CD4-positive, CD25-positive, alpha-beta regulatory T cell (primary cell): Measurements from ENCODE around the gene MAGI2. TPM values are rescaled to one million over a fixed set of nuclear protein-coding genes. Genes with fewer than 3 reads are reported as not detected.

Experiments
- ATAC-seq, 2 donors: fragments of 150-1000 bp; cut with Tn5 transposase; one replicate each; pipeline ENCODE4 v1.10.0; 2021; ENCODE audit warnings: low read depth in 2 of 2, moderate number of reproducible peaks in 2 of 2, moderate library complexity in 1 of 2
- DNase-seq, 3 donors: peaks; one replicate each; pipeline versions ENCODE4 v3.0.0 to v3.0.0-alpha.2; 2012 to 2022; ENCODE audit warnings: mixed read lengths in 1 of 3
- H3K27ac ChIP-seq: one replicate; pipeline ENCODE4 v1.7.0; 2013; ENCODE audit warnings: mild to moderate bottlenecking, low read length; ENCODE audit not compliant: insufficient read depth, poor library complexity, severe bottlenecking
- H3K27me3 ChIP-seq: one replicate; pipeline ENCODE4 v1.7.0; 2013; ENCODE audit warnings: low read length; ENCODE audit not compliant: control insufficient read depth, insufficient read depth
- H3K36me3 ChIP-seq: one replicate; pipeline ENCODE4 v1.7.0; 2013; ENCODE audit warnings: mild to moderate bottlenecking, low read length, moderate library complexity; ENCODE audit not compliant: control insufficient read depth, insufficient read depth
- H3K4me1 ChIP-seq: 2 replicates; pipeline ENCODE4 v1.7.0; 2013; ENCODE audit warnings: mild to moderate bottlenecking, low read length; ENCODE audit not compliant: insufficient read depth, control insufficient read depth, poor library complexity, severe bottlenecking
- H3K4me3 ChIP-seq: one replicate; pipeline ENCODE4 v1.7.0; 2013; ENCODE audit warnings: low read depth, mild to moderate bottlenecking, low read length, moderate library complexity
- H3K9me3 ChIP-seq, 2 experiments: 1 replicate in 1 of 2; 2 replicates in 1 of 2; pipeline ENCODE4 v1.7.0; 2013; ENCODE audit warnings: low read length in 2 of 2, mild to moderate bottlenecking in 1 of 2, moderate library complexity in 1 of 2; ENCODE audit not compliant: control insufficient read depth in 2 of 2
- H3K27ac Mint-ChIP-seq, 3 donors: one replicate each; pipeline ENCODE4 v1.8.0; 2020 to 2022; ENCODE audit warnings: mild to moderate bottlenecking in 3 of 3, mixed read lengths in 3 of 3, moderate library complexity in 2 of 3
- H3K27me3 Mint-ChIP-seq: one replicate; pipeline ENCODE4 v1.8.0; 2022; ENCODE audit warnings: mild to moderate bottlenecking, mixed read lengths
- H3K36me3 Mint-ChIP-seq: one replicate; pipeline ENCODE4 v1.8.0; 2020; ENCODE audit warnings: mixed read lengths
- H3K4me1 Mint-ChIP-seq, 4 donors: one replicate each; pipeline ENCODE4 v1.8.0; 2020 to 2022; ENCODE audit warnings: mixed read lengths in 4 of 4, mild to moderate bottlenecking in 1 of 4
- H3K4me3 Mint-ChIP-seq, 4 donors: one replicate each; pipeline ENCODE4 v1.8.0; 2020 to 2022; ENCODE audit warnings: mild to moderate bottlenecking in 4 of 4, mixed read lengths in 4 of 4, moderate library complexity in 3 of 4
- H3K9me3 Mint-ChIP-seq, 7 donors: one replicate each; pipeline ENCODE4 v1.8.0; 2020 to 2022; ENCODE audit warnings: mixed read lengths in 7 of 7, mild to moderate bottlenecking in 3 of 7, moderate library complexity in 2 of 7
- polyA plus RNA-seq, 4 donors: library from polyadenylated mRNA; unstranded; fragments of 300-500 nt; fragmentation: Illumina TruSeq; gene quantifications; one replicate each; pipeline ENCODE4 v1.2.3, GENCODE V29; 2021
- total RNA-seq: library from RNA; stranded (reverse); gene quantifications from one replicate; pipeline ENCODE4 v1.2.3, GENCODE V29; 2022

The MAGI2 gene
- total and polyA plus RNA-seq, 5 donors from 2014 or later = not detected

- Histone ChIP-seq H3K27me3 (no peaks in the 10 kb centered on the region), H3K9me3 (no peaks in the 10 kb centered on the region), H3K4me3 (no peak overlapping the region), H3K36me3 (no peaks in the 10 kb centered on the region), H3K4me1 (no peaks in the 10 kb centered on the region), H3K27ac (no peak overlapping the region)
- Mint-ChIP-seq H3K4me3 (no peak overlapping the region), H3K36me3 (no peaks in the 10 kb centered on the region), H3K27me3 (peaks cover 7% of the 10 kb centered on the region), H3K9me3 (peaks cover 0 to 1% (median 0%) of the 10 kb centered on the region in 7 donors), H3K27ac (no peak overlapping the region), H3K4me1 (no peaks in the 10 kb centered on the region)
- ATAC-seq (no peak), DNase-seq (no peak)
Measured at GRCh38 chr7:78134774-78135173, 1318.7 kb downstream of the MAGI2 start.

- H3K4me3 ChIP-seq = no peak overlapping the region
- no peaks in the 10 kb centered on the region for H3K36me3 ChIP-seq
- H3K9me3 ChIP-seq = no peaks in the 10 kb centered on the region
- H3K36me3 Mint-ChIP-seq = no peaks in the 10 kb centered on the region
- no peaks in the 10 kb centered on the region for H3K4me1 ChIP-seq
- no peak overlapping the region for H3K4me3 Mint-ChIP-seq
- H3K27me3 ChIP-seq = no peaks in the 10 kb centered on the region
- peaks cover 7% of the 10 kb centered on the region for H3K27me3 Mint-ChIP-seq
- H3K27ac ChIP-seq = no peak overlapping the region
- no peaks in the 10 kb centered on the region for H3K4me1 Mint-ChIP-seq
- H3K9me3 Mint-ChIP-seq = peaks cover 0 to 1% (median 0%) of the 10 kb centered on the region in 7 donors
- DNase-seq (peak in 1 of 3 donors; percentile 4), ATAC-seq (no peak)
- H3K27ac Mint-ChIP-seq = no peak overlapping the region
Measured at GRCh38 chr7:78134256-78134655, 1319.2 kb downstream of the MAGI2 start.

- Histone ChIP-seq H3K9me3 (no peaks in the 10 kb centered on the region), H3K36me3 (no peaks in the 10 kb centered on the region), H3K4me1 (no peaks in the 10 kb centered on the region), H3K4me3 (no peak overlapping the region), H3K27ac (no peak overlapping the region), H3K27me3 (no peaks in the 10 kb centered on the region)
- DNase-seq = no peak
- Mint-ChIP-seq H3K27ac (no peak overlapping the region), H3K9me3 (no peaks in the 10 kb centered on the region), H3K4me3 (no peak overlapping the region), H3K4me1 (no peaks in the 10 kb centered on the region), H3K36me3 (no peaks in the 10 kb centered on the region), H3K27me3 (peaks cover 5% of the 10 kb centered on the region)
- no peak for ATAC-seq
Measured at GRCh38 chr7:78130446-78131215, 1322.8 kb downstream of the MAGI2 start.

- H3K27me3 Mint-ChIP-seq = no peaks in the 10 kb centered on the region
- Histone ChIP-seq H3K4me1 (no peaks in the 10 kb centered on the region), H3K27ac (no peak overlapping the region), H3K36me3 (no peaks in the 10 kb centered on the region), H3K27me3 (no peaks in the 10 kb centered on the region), H3K9me3 (no peaks in the 10 kb centered on the region), H3K4me3 (no peak overlapping the region)
- H3K36me3 Mint-ChIP-seq = no peaks in the 10 kb centered on the region
- H3K4me3 Mint-ChIP-seq = no peak overlapping the region
- DNase-seq = no peak
- H3K9me3 Mint-ChIP-seq = no peaks in the 10 kb centered on the region
- H3K27ac Mint-ChIP-seq = no peak overlapping the region
- ATAC-seq = no peak
- no peaks in the 10 kb centered on the region for H3K4me1 Mint-ChIP-seq
Measured at GRCh38 chr7:78129865-78130264, 1323.6 kb downstream of the MAGI2 start.

GRCh38 chr7:78127009-78127408, 1326.5 kb downstream of the MAGI2 start:
- ATAC-seq (no peak), DNase-seq (no peak)
- H3K36me3 Mint-ChIP-seq = no peaks in the 10 kb centered on the region
- H3K27me3 Mint-ChIP-seq = no peaks in the 10 kb centered on the region
- H3K27ac ChIP-seq = no peak overlapping the region
- H3K9me3 Mint-ChIP-seq = no peaks in the 10 kb centered on the region
- no peaks in the 10 kb centered on the region for H3K4me1 ChIP-seq
- no peaks in the 10 kb centered on the region for H3K36me3 ChIP-seq
- no peak overlapping the region for H3K4me3 ChIP-seq
- H3K4me3 Mint-ChIP-seq = no peak overlapping the region
- no peaks in the 10 kb centered on the region for H3K9me3 ChIP-seq
- H3K27ac Mint-ChIP-seq = no peak overlapping the region
- no peaks in the 10 kb centered on the region for H3K27me3 ChIP-seq
- no peaks in the 10 kb centered on the region for H3K4me1 Mint-ChIP-seq

GRCh38 chr7:78125884-78126283, 1327.6 kb downstream of the MAGI2 start:
- Mint-ChIP-seq H3K4me1 (no peaks in the 10 kb centered on the region), H3K27ac (no peak overlapping the region), H3K27me3 (no peaks in the 10 kb centered on the region), H3K4me3 (no peak overlapping the region), H3K9me3 (no peaks in the 10 kb centered on the region), H3K36me3 (no peaks in the 10 kb centered on the region)
- Histone ChIP-seq H3K9me3 (no peaks in the 10 kb centered on the region), H3K27me3 (no peaks in the 10 kb centered on the region), H3K27ac (no peak overlapping the region), H3K36me3 (no peaks in the 10 kb centered on the region), H3K4me1 (no peaks in the 10 kb centered on the region), H3K4me3 (no peak overlapping the region)
- ATAC-seq = no peak
- DNase-seq = no peak

- Histone ChIP-seq H3K9me3 (no peaks in the 10 kb centered on the region), H3K4me3 (no peak overlapping the region), H3K27me3 (no peaks in the 10 kb centered on the region), H3K27ac (no peak overlapping the region), H3K4me1 (no peaks in the 10 kb centered on the region), H3K36me3 (no peaks in the 10 kb centered on the region)
- H3K27ac Mint-ChIP-seq = no peak overlapping the region
- H3K36me3 Mint-ChIP-seq = no peaks in the 10 kb centered on the region
- no peaks in the 10 kb centered on the region for H3K4me1 Mint-ChIP-seq
- no peaks in the 10 kb centered on the region for H3K27me3 Mint-ChIP-seq
- ATAC-seq = no peak
- H3K4me3 Mint-ChIP-seq = no peak overlapping the region
- DNase-seq = no peak
- H3K9me3 Mint-ChIP-seq = no peaks in the 10 kb centered on the region
Measured at GRCh38 chr7:78124216-78124615, 1329.3 kb downstream of the MAGI2 start.

GRCh38 chr7:78121888-78122287, 1331.6 kb downstream of the MAGI2 start:
- no peaks in the 10 kb centered on the region for H3K4me1 ChIP-seq
- ATAC-seq = no peak
- no peaks in the 10 kb centered on the region for H3K36me3 ChIP-seq
- no peaks in the 10 kb centered on the region for H3K9me3 Mint-ChIP-seq
- H3K27me3 ChIP-seq = no peaks in the 10 kb centered on the region
- H3K4me3 ChIP-seq = no peak overlapping the region
- H3K27ac Mint-ChIP-seq = no peak overlapping the region
- H3K27ac ChIP-seq = no peak overlapping the region
- DNase-seq = no peak
- no peaks in the 10 kb centered on the region for H3K4me1 Mint-ChIP-seq
- H3K9me3 ChIP-seq = no peaks in the 10 kb centered on the region
- H3K4me3 Mint-ChIP-seq = no peak overlapping the region
- H3K27me3 Mint-ChIP-seq = no peaks in the 10 kb centered on the region
- H3K36me3 Mint-ChIP-seq = no peaks in the 10 kb centered on the region
